ENCODE data around the gene ZNF304.
"Not testable (repeated sequence)": the region's sequence is repeated elsewhere in the genome, so short reads cannot be mapped to it uniquely, and the experiment has no call there.

Gene ZNF304

DNA sequence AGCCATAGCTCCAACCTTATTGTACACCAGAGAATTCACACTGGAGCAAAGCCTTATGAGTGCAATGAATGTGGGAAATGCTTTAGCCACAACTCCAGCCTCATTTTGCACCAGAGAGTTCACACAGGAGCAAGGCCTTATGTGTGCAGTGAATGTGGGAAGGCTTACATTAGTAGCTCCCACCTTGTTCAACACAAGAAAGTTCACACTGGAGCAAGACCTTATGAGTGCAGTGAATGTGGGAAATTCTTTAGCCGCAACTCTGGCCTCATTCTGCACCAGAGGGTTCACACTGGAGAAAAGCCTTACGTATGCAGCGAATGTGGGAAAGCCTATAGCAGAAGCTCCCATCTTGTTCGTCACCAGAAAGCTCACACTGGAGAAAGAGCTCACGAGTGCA is 6.3 kb downstream of the ZNF304 start:
- TF ChIP-seq CTCF (IDR thresholded peaks at IDR 0.05), result no peak
- DNase-seq (ENCODE audit: low spot score), result no peak
- Histone ChIP-seq H3K27ac (no peak overlapping the region), H3K4me3 (no peak overlapping the region)

- Histone ChIP-seq H3K27ac (no peak overlapping the region), H3K4me3 (no peak overlapping the region)
- TF ChIP-seq CTCF (IDR thresholded peaks at IDR 0.05), result no peak
- DNase-seq (ENCODE audit: low spot score), result no peak
These were observed 8.2 kb downstream of the ZNF304 start for GRCh38 chr19:57359300-57359699.

- DNase-seq (ENCODE audit: low spot score), result no peak
- Histone ChIP-seq H3K4me3 (peak overlapping the region; percentile 96), H3K27ac (peak overlapping the region; percentile 73 to 98)
- TF ChIP-seq CTCF (IDR thresholded peaks at IDR 0.05), result no peak
These were observed 11.3 kb downstream of the ZNF304 start for GRCh38 chr19:57362419-57362818.

DNA sequence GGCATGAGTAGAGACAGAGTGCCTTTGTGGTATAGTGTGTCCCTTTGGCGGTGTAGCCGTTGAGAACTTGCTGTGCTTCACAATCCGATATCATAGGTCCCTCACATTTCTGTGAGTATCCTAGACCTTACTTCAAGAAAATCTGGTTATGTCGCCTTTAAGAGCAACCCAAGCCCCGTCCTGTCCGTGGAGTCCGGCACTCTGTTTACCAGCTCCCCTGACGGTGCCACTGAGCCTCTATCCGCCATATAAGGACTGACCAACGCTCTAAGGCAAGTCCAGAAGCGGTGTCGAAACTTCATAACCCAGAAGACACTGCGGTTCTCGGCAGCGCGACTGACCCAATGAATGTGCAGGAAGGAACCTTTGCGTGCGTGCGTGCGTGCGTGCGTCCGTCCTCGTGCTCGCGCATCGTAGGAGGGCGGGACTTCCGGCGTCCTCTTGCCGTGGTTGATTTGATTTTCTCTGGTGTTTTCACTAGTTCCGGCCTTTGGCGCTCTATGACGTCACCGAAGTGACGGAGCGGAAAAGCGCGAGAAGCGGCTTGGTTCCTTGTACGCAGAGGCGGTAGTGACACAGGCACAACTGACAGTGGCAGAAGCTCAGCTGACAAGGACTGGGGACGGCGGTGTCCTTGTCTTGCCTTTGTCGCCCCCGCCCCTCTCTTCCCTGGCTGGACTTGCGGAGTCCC is 12.1 kb downstream of the ZNF304 start, which contains the start of the genes TRAPPC2B and ZNF547:
TSS of gene TRAPPC2B (plus strand) at position 555 of the 691 bp plus-strand sequence. CDS start 1,283 bp downstream, outside the sequence.
TSS of gene ZNF547 (plus strand) at position 555 of the 691 bp plus-strand sequence. CDS start 5,005 bp downstream, outside the sequence.
- Histone ChIP-seq H3K27ac (peak within 1 kb of the TSS; percentile 92 to 98), H3K4me3 (peak within 1 kb of the TSS; percentile 96)
- TF ChIP-seq CTCF (IDR thresholded peaks at IDR 0.05), result no peak
- peak; percentile 100 for DNase-seq (ENCODE audit: low spot score)

- Histone ChIP-seq H3K4me3 (peak overlapping the region; percentile 96), H3K27ac (peak overlapping the region; percentile 92 to 98)
- no peak for TF ChIP-seq CTCF (IDR thresholded peaks at IDR 0.05)
- no peak for DNase-seq (ENCODE audit: low spot score)
These were observed 12.7 kb downstream of the ZNF304 start for GRCh38 chr19:57363688-57364181.

DNA sequence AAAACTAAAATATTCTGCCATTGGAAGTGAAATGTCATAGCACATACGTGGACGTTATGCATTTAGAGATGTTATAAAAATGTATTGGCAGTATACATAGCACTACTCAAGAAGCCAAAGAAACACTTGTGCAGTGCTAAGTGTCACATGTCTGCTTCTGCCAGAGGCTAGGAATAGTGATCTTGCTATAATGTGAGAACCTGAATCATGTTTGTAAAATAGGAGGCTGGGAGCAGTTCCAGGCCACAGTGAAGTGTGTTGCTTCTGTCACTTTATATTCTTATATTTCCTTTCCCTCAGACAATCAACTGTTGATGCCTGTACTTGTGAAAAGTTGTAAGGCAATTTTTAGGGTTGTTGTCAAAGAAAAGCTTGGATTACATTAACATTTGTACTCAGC is 15.7 kb downstream of the ZNF304 start:
- no peak overlapping the region for H3K4me3 ChIP-seq
- DNase-seq (ENCODE audit: low spot score), result no peak
- TF ChIP-seq CTCF (IDR thresholded peaks at IDR 0.05), result no peak
- no peak overlapping the region for H3K27ac ChIP-seq

DNA sequence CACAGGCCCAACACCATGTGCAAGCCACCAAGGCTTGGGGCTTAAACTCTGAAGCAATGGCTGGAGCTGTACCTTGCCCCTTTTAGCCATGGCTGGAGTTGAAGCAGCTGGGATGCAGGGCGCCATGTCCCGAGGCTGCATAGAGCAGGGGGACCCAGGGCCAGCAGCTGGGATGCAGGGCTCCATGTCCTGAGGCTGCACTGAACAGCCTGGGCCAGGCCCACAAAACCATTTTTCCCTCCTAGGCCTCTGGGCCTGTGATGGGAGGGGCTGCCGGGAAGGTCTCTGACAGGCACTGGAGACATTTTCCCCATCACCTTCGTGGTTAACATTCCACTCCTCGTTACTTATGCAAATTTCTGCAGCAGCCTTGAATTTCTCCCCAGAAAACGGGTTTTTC is 23.1 kb downstream of the ZNF304 start:
- Histone ChIP-seq H3K27ac (no peak overlapping the region), H3K4me3 (no peak overlapping the region)
- TF ChIP-seq CTCF (IDR thresholded peaks at IDR 0.05), result no peak
- DNase-seq (ENCODE audit: low spot score), result no peak

DNA sequence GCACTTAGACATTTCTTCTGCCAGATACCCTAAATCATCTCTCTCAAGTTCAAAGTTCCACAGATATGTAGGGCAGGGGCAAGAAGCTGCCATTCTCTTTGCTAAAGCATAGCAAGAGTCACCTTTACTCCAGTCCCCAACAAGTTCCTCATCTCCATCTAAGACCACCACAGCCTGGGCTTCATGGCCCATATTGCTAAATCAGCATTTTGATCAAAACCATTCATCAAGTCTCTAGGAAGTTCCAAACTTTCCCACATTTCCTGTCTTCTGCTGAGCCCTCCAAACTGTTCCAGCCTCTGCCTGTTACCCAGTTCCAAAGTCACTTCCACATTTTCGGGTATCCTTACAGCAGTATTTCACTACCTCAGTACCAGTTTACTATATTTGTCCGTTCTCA is 23.6 kb downstream of the ZNF304 start:
- DNase-seq (ENCODE audit: low spot score); H3K27ac ChIP-seq; H3K4me3 ChIP-seq: not testable (repeated sequence)

Data from coronary artery (tissue), 2 donors.